Dendritic cell treated with granulocyte-macrophage colony-stimulating factor and Interleukin-4, amounts not matched to agents 40 ng/mL and 50 ng/mL, for 4 days (primary cell): ENCODE measurements around the gene TGM6.

Source experiments
- H3K27ac Mint-ChIP-seq: one replicate; pipeline ENCODE4 v1.8.0; 2022; ENCODE audit warnings: mild to moderate bottlenecking, mixed read lengths
- H3K27me3 Mint-ChIP-seq: one replicate; pipeline ENCODE4 v1.8.0; 2022; ENCODE audit warnings: mild to moderate bottlenecking, mixed read lengths
- H3K36me3 Mint-ChIP-seq: one replicate; pipeline ENCODE4 v1.8.0; 2022; ENCODE audit warnings: low read depth, mixed read lengths
- H3K4me1 Mint-ChIP-seq: one replicate; pipeline ENCODE4 v1.8.0; 2022; ENCODE audit warnings: low read depth, mixed read lengths
- H3K4me3 Mint-ChIP-seq: one replicate; pipeline ENCODE4 v1.8.0; 2022; ENCODE audit warnings: mild to moderate bottlenecking, moderate library complexity, mixed read lengths
- H3K9me3 Mint-ChIP-seq: one replicate; pipeline ENCODE4 v1.8.0; 2022; ENCODE audit warnings: mixed read lengths
- intact Hi-C: fragments of 100-400 bp; cut with micrococcal nuclease; formaldehyde crosslinking; loops from one replicate; pipeline ENCODE4 v1.15.0; 2022

TGM6 gene

DNA sequence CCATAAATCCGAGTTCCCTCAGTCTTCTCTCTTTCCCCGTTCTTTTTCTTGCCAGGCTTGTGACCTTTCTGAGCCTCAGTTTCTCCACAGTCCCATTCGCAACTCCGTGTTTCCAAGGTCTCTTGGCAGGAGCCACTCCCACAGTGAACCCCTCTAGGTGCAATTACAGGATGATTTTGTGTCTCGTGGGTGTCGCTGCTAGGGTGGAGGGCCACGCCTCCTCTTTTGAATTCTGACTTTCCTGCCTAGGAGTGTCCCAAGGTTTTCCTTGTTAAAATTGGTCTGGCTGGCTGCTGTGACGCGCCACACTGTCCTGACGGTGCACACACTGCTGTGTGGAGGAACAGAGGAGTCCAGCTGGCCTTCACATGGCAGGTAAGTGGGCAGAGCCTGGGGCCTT is at the start of gene TGM6:
Gene TGM6, plus strand, starts transcription at position 301 of the 400 bp plus-strand sequence. Its CDS starts 68 bp downstream, at position 369.
- H3K36me3 Mint-ChIP-seq = no peaks in the 10 kb centered on the region
- H3K4me3 Mint-ChIP-seq = no peak within 1 kb of the TSS
- no peak within 1 kb of the TSS for H3K27ac Mint-ChIP-seq
- intact Hi-C loops = no loop called here
- no peaks in the 10 kb centered on the region for H3K4me1 Mint-ChIP-seq
- H3K27me3 Mint-ChIP-seq = peaks cover 70% of the 10 kb centered on the region
- H3K9me3 Mint-ChIP-seq = no peaks in the 10 kb centered on the region

DNA sequence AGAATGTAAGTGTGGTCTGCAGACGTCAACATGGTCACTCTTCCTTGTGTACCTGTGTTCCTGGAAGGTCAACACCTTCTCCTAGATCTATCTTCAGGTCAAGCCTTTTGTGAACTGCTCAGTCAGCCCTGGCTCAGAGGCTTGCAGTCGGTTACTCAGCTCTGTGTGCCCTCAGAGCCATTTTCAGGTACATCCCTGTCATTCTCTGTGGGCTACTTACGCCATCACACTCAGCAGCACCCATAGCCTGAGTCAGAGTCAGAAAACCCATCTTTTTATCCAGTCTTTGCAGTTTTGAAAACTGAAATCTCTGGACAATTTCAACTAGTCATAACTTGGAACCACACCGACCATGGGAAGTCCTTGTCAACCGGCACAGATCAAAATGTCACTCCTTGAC is 49.6 kb upstream of the TGM6 start:
- intact Hi-C loops = loop anchor here (10.0 kb wide), 1 partner anchor 46 kb away; no protein-coding TSS in a partner anchor
- Mint-ChIP-seq H3K4me3 (no peak overlapping the region), H3K27ac (no peak overlapping the region), H3K4me1 (peaks cover 13% of the 10 kb centered on the region), H3K27me3 (peaks cover 54% of the 10 kb centered on the region), H3K9me3 (no peaks in the 10 kb centered on the region), H3K36me3 (no peaks in the 10 kb centered on the region)

- Mint-ChIP-seq H3K4me3 (no peak overlapping the region), H3K36me3 (no peaks in the 10 kb centered on the region), H3K27me3 (peaks cover 52% of the 10 kb centered on the region), H3K27ac (no peak overlapping the region), H3K9me3 (no peaks in the 10 kb centered on the region), H3K4me1 (peaks cover 10% of the 10 kb centered on the region)
- intact Hi-C loops = loop anchor here (10.0 kb wide), 1 partner anchor 47 kb away; no protein-coding TSS in a partner anchor
Measured at GRCh38 chr20:2331901-2332565, 48.7 kb upstream of the TGM6 start.

- intact Hi-C loops = loop anchor here (10.0 kb wide), 1 partner anchor 48 kb away; no protein-coding TSS in a partner anchor
- H3K9me3 Mint-ChIP-seq = no peaks in the 10 kb centered on the region
- H3K4me3 Mint-ChIP-seq = no peak overlapping the region
- H3K36me3 Mint-ChIP-seq = no peaks in the 10 kb centered on the region
- H3K4me1 Mint-ChIP-seq = peaks cover 10% of the 10 kb centered on the region
- H3K27ac Mint-ChIP-seq = no peak overlapping the region
- peaks cover 46% of the 10 kb centered on the region for H3K27me3 Mint-ChIP-seq
Measured at GRCh38 chr20:2332711-2333110, 48.0 kb upstream of the TGM6 start.

GRCh38 chr20:2333821-2334220 is 46.9 kb upstream of the TGM6 start:
- Mint-ChIP-seq H3K4me1 (peaks cover 16% of the 10 kb centered on the region), H3K4me3 (no peak overlapping the region), H3K27me3 (peaks cover 36% of the 10 kb centered on the region), H3K27ac (no peak overlapping the region), H3K36me3 (no peaks in the 10 kb centered on the region), H3K9me3 (no peaks in the 10 kb centered on the region)
- intact Hi-C loops = loop anchor here (10.0 kb wide), 1 partner anchor 49 kb away; no protein-coding TSS in a partner anchor

DNA sequence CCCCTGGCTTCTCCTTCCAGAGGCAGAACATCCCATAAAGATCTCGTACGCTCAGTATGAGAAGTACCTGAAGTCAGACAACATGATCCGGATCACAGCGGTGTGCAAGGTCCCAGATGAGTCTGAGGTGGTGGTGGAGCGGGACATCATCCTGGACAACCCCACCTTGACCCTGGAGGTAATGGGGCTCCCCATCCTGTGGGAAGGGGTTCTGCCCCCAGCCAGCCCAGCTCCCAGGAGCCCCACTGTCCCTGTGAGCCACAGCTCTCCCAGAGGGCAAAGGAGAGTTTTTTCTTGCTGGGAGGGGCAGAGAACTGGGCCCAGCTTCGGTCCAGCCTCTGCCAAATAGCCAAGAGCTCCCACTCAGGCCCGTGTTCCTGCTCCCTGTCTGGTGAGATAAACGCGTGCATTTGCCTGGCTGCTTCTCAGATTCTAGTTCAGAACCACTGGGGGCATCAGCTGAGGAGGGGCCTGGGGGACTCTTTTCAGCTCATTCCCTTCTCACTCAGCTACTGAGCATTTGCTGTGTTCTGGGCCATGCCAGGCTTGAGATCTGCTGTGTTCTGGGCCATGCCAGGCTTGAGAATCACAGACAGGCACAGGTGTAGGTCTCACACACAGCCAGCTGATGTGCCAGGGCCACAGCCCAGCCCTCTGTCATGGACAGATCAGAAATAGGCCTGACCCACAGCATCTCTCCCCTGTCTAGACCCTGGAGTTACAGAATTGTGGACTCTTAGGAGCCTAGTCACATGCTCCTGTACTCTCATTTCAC is 45.4 kb upstream of the TGM6 start:
- peak overlapping the region; percentile 26 for H3K27ac Mint-ChIP-seq
- H3K4me3 Mint-ChIP-seq = no peak overlapping the region

DNA sequence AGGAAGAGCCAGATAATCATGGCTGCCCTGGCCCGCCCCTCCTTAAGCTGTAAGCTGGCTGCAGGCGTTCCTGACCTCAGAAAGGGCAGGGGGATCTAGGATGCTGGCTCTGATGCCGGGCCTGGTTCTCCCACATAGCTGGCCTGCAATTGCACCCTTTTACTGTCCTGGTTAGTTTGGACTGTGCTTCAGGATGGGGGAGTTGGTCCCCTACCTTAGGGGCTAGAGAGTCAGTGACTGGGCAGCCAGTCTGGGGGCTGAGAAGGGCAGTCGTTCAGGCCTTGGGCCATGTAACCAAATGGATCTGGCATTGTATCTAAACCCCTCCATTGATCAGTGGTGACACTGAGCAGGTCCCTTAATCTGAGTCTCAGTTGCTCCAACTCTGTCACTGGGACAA is 44.2 kb upstream of the TGM6 start:
- Mint-ChIP-seq H3K4me1 (peaks cover 10% of the 10 kb centered on the region), H3K27ac (no peak overlapping the region), H3K36me3 (no peaks in the 10 kb centered on the region), H3K4me3 (no peak overlapping the region), H3K27me3 (peaks cover 35% of the 10 kb centered on the region), H3K9me3 (no peaks in the 10 kb centered on the region)
- intact Hi-C loops = loop anchor here (10.0 kb wide), 1 partner anchor 52 kb away; no protein-coding TSS in a partner anchor

More for the DNA sequence above, 45.4 kb upstream of the TGM6 start:
- Mint-ChIP-seq H3K4me1 (peaks cover 10% of the 10 kb centered on the region), H3K9me3 (no peaks in the 10 kb centered on the region), H3K36me3 (no peaks in the 10 kb centered on the region), H3K27me3 (peaks cover 37% of the 10 kb centered on the region)
- intact Hi-C loops = loop anchor here (10.0 kb wide), 1 partner anchor 50 kb away; no protein-coding TSS in a partner anchor

GRCh38 chr20:2337142-2337541 is 43.6 kb upstream of the TGM6 start:
- intact Hi-C loops = loop anchor here (10.0 kb wide), 1 partner anchor 52 kb away; no protein-coding TSS in a partner anchor
- Mint-ChIP-seq H3K4me1 (peaks cover 10% of the 10 kb centered on the region), H3K9me3 (no peaks in the 10 kb centered on the region), H3K27me3 (peaks cover 32% of the 10 kb centered on the region), H3K36me3 (no peaks in the 10 kb centered on the region), H3K4me3 (no peak overlapping the region), H3K27ac (no peak overlapping the region)

DNA sequence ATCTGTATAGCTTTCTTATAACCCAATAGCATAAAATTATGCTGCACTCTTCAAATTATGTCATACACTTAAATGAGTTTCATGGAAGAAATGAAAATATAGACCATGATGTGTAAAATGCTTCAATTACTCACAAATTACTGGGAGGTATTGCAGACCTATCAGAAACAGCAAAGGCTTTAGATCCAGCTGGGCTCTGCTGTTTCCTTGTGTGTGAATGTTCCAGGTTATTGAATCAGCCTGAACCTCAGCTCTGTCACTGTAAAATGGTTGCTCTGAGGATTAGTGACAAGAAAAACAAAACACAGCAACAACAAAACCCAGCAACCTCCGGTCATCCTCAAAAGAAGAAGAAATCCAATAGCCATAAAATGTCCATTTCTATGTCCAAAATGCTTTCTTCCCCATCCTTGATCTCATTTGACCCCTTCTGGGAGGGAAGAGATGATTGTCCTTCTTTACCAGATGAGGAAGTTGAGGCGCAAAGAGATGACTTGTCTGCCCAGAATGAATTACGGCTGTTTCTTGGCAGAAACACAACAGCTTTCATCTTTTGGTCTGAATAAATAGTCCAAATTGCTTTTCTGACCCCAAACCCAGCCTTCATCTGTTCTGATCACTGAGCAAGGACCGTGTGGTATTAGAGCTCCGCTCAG is 42.2 kb upstream of the TGM6 start:
- H3K4me3 Mint-ChIP-seq = no peak overlapping the region
- peaks cover 24% of the 10 kb centered on the region for H3K27me3 Mint-ChIP-seq
- H3K4me1 Mint-ChIP-seq = peaks cover 10% of the 10 kb centered on the region
- no peaks in the 10 kb centered on the region for H3K36me3 Mint-ChIP-seq
- intact Hi-C loops = loop anchor here (10.0 kb wide), 1 partner anchor 54 kb away; no protein-coding TSS in a partner anchor
- H3K27ac Mint-ChIP-seq = peak overlapping the region; percentile 4
- H3K9me3 Mint-ChIP-seq = no peaks in the 10 kb centered on the region

- Mint-ChIP-seq H3K4me3 (no peak overlapping the region), H3K27me3 (peaks cover 17% of the 10 kb centered on the region), H3K27ac (no peak overlapping the region), H3K9me3 (no peaks in the 10 kb centered on the region), H3K4me1 (peaks cover 10% of the 10 kb centered on the region), H3K36me3 (no peaks in the 10 kb centered on the region)
- intact Hi-C loops = no loop called here
Measured at GRCh38 chr20:2340136-2340535, 40.6 kb upstream of the TGM6 start.

DNA sequence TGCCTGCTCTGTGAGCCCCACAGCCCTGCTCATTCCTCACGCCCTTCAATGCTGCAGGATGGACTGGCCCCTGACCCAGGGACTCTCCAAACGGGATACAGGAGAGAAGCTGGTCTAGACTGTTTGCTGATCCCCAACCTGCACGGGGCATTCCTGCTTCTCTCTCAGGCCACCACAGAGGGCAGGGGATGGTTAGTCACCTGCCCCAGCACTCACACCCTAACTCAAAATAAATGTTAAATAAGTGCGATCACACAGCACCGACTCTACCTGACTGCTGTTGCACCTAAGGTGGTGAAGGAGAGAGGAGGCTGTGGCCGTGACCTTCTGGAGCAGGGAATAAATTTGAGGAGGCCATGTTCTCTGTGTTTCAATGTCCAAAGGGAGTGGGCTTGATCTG is 39.9 kb upstream of the TGM6 start:
- Mint-ChIP-seq H3K4me3 (no peak overlapping the region), H3K9me3 (no peaks in the 10 kb centered on the region), H3K4me1 (peaks cover 10% of the 10 kb centered on the region), H3K27ac (no peak overlapping the region), H3K27me3 (peaks cover 17% of the 10 kb centered on the region), H3K36me3 (no peaks in the 10 kb centered on the region)
- intact Hi-C loops = no loop called here

DNA sequence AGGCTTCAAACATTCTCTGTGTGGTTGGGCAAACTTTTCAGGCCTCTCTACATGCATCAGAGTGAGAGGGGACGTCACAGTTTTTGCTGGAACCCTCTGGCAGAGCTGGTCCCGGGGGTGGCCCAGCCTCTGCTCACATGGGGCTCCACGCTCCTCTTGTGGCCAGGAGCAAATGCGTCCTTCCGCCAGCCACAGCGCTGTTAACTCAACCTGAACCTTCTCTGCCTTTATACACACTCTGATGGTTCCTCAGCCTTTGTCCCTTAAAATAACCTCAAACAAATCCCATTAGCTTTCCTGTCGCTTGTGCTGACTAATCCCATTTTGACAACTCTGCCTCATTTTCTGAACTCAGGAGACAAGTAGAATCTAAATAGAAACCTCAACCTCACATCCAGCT is 39.4 kb upstream of the TGM6 start:
- H3K27ac Mint-ChIP-seq = no peak overlapping the region
- no peaks in the 10 kb centered on the region for H3K36me3 Mint-ChIP-seq
- H3K9me3 Mint-ChIP-seq = no peaks in the 10 kb centered on the region
- H3K4me1 Mint-ChIP-seq = peaks cover 10% of the 10 kb centered on the region
- intact Hi-C loops = no loop called here
- peaks cover 17% of the 10 kb centered on the region for H3K27me3 Mint-ChIP-seq
- H3K4me3 Mint-ChIP-seq = no peak overlapping the region

- intact Hi-C loops = no loop called here
- Mint-ChIP-seq H3K36me3 (no peaks in the 10 kb centered on the region), H3K9me3 (no peaks in the 10 kb centered on the region), H3K27ac (no peak overlapping the region), H3K4me1 (peaks cover 10% of the 10 kb centered on the region), H3K27me3 (peaks cover 14% of the 10 kb centered on the region), H3K4me3 (no peak overlapping the region)
Measured at GRCh38 chr20:2342243-2342642, 38.5 kb upstream of the TGM6 start.

DNA sequence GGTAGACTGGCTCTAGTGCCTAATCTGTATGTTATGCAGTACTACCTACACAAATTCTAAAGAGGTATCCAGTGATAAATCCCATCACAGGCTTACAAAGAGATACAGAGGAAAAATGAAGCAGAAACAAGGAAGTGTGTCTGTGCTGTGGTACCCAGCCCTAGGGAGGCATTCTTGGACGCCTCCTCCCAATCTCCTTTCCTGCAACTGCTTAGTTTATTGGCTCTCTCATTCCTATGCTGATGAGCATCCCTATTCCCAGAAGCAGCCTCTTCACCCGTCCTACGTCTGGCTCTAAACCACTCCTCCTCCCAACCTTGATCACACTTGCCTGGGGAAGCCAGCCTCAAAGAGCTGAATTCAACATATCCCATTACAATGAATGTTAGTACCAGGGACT is 34.5 kb upstream of the TGM6 start:
- Mint-ChIP-seq H3K9me3 (no peaks in the 10 kb centered on the region), H3K4me1 (no peaks in the 10 kb centered on the region), H3K27ac (no peak overlapping the region), H3K36me3 (no peaks in the 10 kb centered on the region), H3K27me3 (peaks cover 26% of the 10 kb centered on the region), H3K4me3 (no peak overlapping the region)
- intact Hi-C loops = no loop called here
